ENCODE measurements around the gene LGALS3.
"Not testable (repeated sequence)": the region's sequence is repeated elsewhere in the genome, so short reads cannot be mapped to it uniquely, and the experiment has no call there.

The LGALS3 gene

GRCh38 chr14:55129086-55129427, at the start of gene LGALS3:
Gene LGALS3, plus strand, starts transcription at chr14:55129252. Its CDS starts 8,122 bp downstream, at chr14:55137374.
- DNase-seq: no peak

- DNase-seq: not testable (repeated sequence)
Measured at GRCh38 chr14:55079961-55080360, 49.1 kb upstream of the LGALS3 start.

GRCh38 chr14:55084401-55085059, 44.5 kb upstream of the LGALS3 start:
- DNase-seq: no peak

GRCh38 chr14:55085060-55085660, 43.9 kb upstream of the LGALS3 start:
- no peak for DNase-seq

- DNase-seq: no peak
Measured at GRCh38 chr14:55086938-55087337, 42.1 kb upstream of the LGALS3 start.

GRCh38 chr14:55088356-55088755, 40.7 kb upstream of the LGALS3 start:
- DNase-seq: no peak

GRCh38 chr14:55092341-55092740, 36.7 kb upstream of the LGALS3 start:
- DNase-seq: no peak

- no peak for DNase-seq
Measured at GRCh38 chr14:55094292-55095157, 34.5 kb upstream of the LGALS3 start.

- no peak for DNase-seq
Measured at GRCh38 chr14:55097881-55098560, 31.0 kb upstream of the LGALS3 start.

- DNase-seq: no peak
Measured at GRCh38 chr14:55098561-55098898, 30.5 kb upstream of the LGALS3 start.

- no peak for DNase-seq
Measured at GRCh38 chr14:55099756-55100155, 29.3 kb upstream of the LGALS3 start.

- no peak for DNase-seq
Measured at GRCh38 chr14:55101698-55102097, 27.4 kb upstream of the LGALS3 start.

- peak; percentile 82 for DNase-seq
Measured at GRCh38 chr14:55102141-55102621, 26.9 kb upstream of the LGALS3 start.

GRCh38 chr14:55103005-55103640, 25.9 kb upstream of the LGALS3 start:
- no peak for DNase-seq

- DNase-seq: no peak
Measured at GRCh38 chr14:55103971-55104954, 24.8 kb upstream of the LGALS3 start.

- DNase-seq: no peak
Measured at GRCh38 chr14:55105991-55106390, 23.1 kb upstream of the LGALS3 start.

GRCh38 chr14:55107766-55108554, 21.1 kb upstream of the LGALS3 start:
- no peak for DNase-seq

GRCh38 chr14:55109836-55110235, 19.2 kb upstream of the LGALS3 start:
- DNase-seq: no peak

- DNase-seq: no peak
Measured at GRCh38 chr14:55111122-55111708, 17.8 kb upstream of the LGALS3 start.

- no peak for DNase-seq
Measured at GRCh38 chr14:55114720-55115119, 14.3 kb upstream of the LGALS3 start.

All from NCI-H1092 (cell line).